Osteocyte (in vitro differentiated cells): ENCODE results near the gene HOXA3. TPM values are rescaled to one million over a fixed set of nuclear protein-coding genes. Genes with fewer than 3 reads are reported as not detected.
A peak's percentile ranks its signal among the peaks of the same experiment; 100 is the strongest.

ENCODE experiments used
- DNase-seq: peaks from one replicate; pipeline ENCODE4 v3.0.0; 2021; ENCODE audit warnings: mixed read lengths; ENCODE audit not compliant: unreplicated experiment; ENCODE audit errors: extremely low spot score
- H3K27ac Mint-ChIP-seq: one replicate; pipeline ENCODE4 v1.8.0; 2021; ENCODE audit warnings: mild to moderate bottlenecking, mixed read lengths; ENCODE audit not compliant: unreplicated experiment
- H3K27me3 Mint-ChIP-seq: one replicate; pipeline ENCODE4 v1.8.0; 2021; ENCODE audit warnings: mixed read lengths; ENCODE audit not compliant: unreplicated experiment
- H3K36me3 Mint-ChIP-seq: one replicate; pipeline ENCODE4 v1.8.0; 2021; ENCODE audit warnings: mixed read lengths; ENCODE audit not compliant: unreplicated experiment
- H3K4me1 Mint-ChIP-seq: one replicate; pipeline ENCODE4 v1.8.0; 2021; ENCODE audit warnings: mixed read lengths; ENCODE audit not compliant: unreplicated experiment
- H3K4me3 Mint-ChIP-seq: one replicate; pipeline ENCODE4 v1.8.0; 2021; ENCODE audit warnings: mild to moderate bottlenecking, moderate library complexity, mixed read lengths; ENCODE audit not compliant: unreplicated experiment
- H3K9me3 Mint-ChIP-seq: one replicate; pipeline ENCODE4 v1.8.0; 2021; ENCODE audit warnings: mixed read lengths; ENCODE audit not compliant: unreplicated experiment
- total RNA-seq: library from RNA; stranded (reverse); gene quantifications from 2 replicates; pipeline ENCODE4 v1.2.1, GENCODE V29; 2021
- TF ChIP-seq, protein P1 (sequence below): fragments of 200-600 bp; sonication (generic); IDR thresholded peaks from 2 replicates; pipeline ENCODE4 v1.5.0; 2021; ENCODE audit warnings: antibody characterized with exemption, mild to moderate bottlenecking, moderate library complexity

HOXA3 gene
- total RNA-seq, 1 donor from 2014 or later = not detected

GRCh38 chr7:27175626-27176523, 23.5 kb upstream of the HOXA3 start:
- Mint-ChIP-seq H3K4me1 (peaks cover 13% of the 10 kb centered on the region), H3K27ac (no peak overlapping the region), H3K9me3 (no peaks in the 10 kb centered on the region), H3K27me3 (peaks cover 82% of the 10 kb centered on the region), H3K36me3 (no peaks in the 10 kb centered on the region), H3K4me3 (no peak overlapping the region)
- no peak for DNase-seq
- TF ChIP-seq, protein P1, sequence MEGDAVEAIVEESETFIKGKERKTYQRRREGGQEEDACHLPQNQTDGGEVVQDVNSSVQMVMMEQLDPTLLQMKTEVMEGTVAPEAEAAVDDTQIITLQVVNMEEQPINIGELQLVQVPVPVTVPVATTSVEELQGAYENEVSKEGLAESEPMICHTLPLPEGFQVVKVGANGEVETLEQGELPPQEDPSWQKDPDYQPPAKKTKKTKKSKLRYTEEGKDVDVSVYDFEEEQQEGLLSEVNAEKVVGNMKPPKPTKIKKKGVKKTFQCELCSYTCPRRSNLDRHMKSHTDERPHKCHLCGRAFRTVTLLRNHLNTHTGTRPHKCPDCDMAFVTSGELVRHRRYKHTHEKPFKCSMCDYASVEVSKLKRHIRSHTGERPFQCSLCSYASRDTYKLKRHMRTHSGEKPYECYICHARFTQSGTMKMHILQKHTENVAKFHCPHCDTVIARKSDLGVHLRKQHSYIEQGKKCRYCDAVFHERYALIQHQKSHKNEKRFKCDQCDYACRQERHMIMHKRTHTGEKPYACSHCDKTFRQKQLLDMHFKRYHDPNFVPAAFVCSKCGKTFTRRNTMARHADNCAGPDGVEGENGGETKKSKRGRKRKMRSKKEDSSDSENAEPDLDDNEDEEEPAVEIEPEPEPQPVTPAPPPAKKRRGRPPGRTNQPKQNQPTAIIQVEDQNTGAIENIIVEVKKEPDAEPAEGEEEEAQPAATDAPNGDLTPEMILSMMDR = no peak

DNA sequence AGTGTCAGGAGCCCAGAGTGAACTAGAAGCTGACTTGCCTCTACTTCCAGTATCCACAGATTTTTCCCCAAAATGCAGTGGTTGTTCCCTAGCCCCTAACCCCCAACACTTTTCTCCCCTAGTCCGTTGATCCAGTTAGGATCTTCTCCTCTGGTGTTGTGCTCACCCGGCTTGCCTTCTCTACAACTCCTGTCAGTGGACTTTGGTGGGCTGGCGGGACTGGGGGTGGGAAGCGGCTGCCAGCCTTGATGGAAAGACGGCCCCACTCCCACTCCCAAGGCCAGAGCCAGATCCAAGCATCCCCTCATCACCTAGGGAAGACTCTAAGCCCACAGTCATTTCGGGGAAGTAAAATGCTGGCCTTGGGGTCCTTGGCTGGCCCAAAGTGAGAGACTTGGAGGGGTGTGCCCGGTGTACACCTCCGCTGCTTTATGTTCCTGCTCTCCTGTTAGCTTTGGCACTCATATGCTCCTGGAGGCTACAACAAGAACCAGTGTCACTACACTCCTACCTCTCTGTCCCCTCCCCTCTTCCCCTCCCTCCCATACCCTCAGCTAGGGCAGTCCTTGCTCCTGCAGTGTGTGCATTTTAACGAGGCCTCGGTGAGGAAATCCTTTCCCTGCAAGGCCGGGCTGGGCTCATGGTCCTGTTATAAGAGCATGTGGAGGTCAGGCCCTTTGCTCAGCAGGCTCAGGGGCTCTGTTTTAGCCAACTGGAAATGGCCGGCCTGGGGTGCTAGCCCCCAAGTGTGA, 22.7 kb upstream of the HOXA3 start:
- Mint-ChIP-seq H3K4me1 (peaks cover 13% of the 10 kb centered on the region), H3K27ac (no peak overlapping the region), H3K4me3 (peak overlapping the region; percentile 32), H3K36me3 (no peaks in the 10 kb centered on the region), H3K9me3 (no peaks in the 10 kb centered on the region), H3K27me3 (peaks cover 85% of the 10 kb centered on the region)
- TF ChIP-seq, protein P1 = no peak
- DNase-seq = no peak

GRCh38 chr7:27173956-27174873, 21.8 kb upstream of the HOXA3 start, which contains the start of gene HOXA10:
TSS of gene HOXA10 (minus strand) at chr7:27174320. CDS start at chr7:27174306, 14 bp downstream.
- Mint-ChIP-seq H3K9me3 (no peaks in the 10 kb centered on the region), H3K36me3 (no peaks in the 10 kb centered on the region), H3K4me1 (peaks cover 10% of the 10 kb centered on the region), H3K4me3 (peak within 1 kb of the TSS; percentile 57), H3K27me3 (peaks cover 78% of the 10 kb centered on the region), H3K27ac (no peak within 1 kb of the TSS)
- no peak for DNase-seq
- TF ChIP-seq, protein P1 = no peak

DNA sequence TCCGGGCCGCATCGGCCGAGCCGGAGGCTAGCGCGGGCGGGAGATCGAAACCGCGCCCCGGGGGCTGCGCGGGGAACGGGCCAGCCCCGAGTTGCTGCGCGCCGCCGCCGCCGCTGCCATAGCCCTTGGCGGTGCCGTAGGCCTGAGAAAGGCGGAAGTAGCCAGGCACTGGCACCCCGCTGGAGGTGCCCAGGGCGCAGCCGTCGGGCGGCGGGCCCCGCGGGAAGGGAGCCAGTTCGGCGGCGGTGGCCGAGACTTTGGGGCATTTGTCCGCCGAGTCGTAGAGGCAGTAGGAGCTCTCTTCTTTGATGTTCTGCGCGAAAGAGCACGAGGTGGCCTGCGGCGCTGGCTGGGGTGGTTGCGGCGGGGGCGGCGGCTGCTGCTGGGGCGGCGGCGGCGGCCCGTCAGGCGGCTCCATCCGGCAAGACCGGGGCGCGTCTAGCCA, 21.1 kb upstream of the HOXA3 start:
- no peak overlapping the region for H3K4me3 Mint-ChIP-seq
- peaks cover 13% of the 10 kb centered on the region for H3K4me1 Mint-ChIP-seq
- TF ChIP-seq, protein P1 = no peak
- H3K27me3 Mint-ChIP-seq = peaks cover 78% of the 10 kb centered on the region
- no peak overlapping the region for H3K27ac Mint-ChIP-seq
- H3K36me3 Mint-ChIP-seq = peaks cover 2% of the 10 kb centered on the region
- DNase-seq = no peak
- H3K9me3 Mint-ChIP-seq = no peaks in the 10 kb centered on the region
